Activated B cell treated with CpG ODN at 0.5 μM for 24 hours (primary cell): ENCODE results near the gene LEMD1. TPM values are rescaled to one million over a fixed set of nuclear protein-coding genes. Genes with fewer than 3 reads are reported as not detected.

ENCODE experiments used
- ATAC-seq: fragments of 200-7000 bp; cut with Tn5 transposase; one replicate; pipeline ENCODE4 v1.10.0; 2021; ENCODE audit warnings: low read depth, mild to moderate bottlenecking, moderate library complexity
- CTCF ChIA-PET: fragments of 350-600 bp; sonication (Branson Sonifier 250); formaldehyde crosslinking; loops from one replicate; lab custom pipeline; 2021; ENCODE audit warnings: antibody characterized with exemption; lab: Charles Lee
- POLR2A ChIA-PET: fragments of 350-600 bp; sonication (Branson Sonifier 250); formaldehyde crosslinking; loops from one replicate; lab custom pipeline; 2021; ENCODE audit warnings: antibody characterized with exemption; lab: Charles Lee
- DNase-seq: peaks from one replicate; pipeline ENCODE4 v3.0.0; 2022
- H3K27ac Mint-ChIP-seq: one replicate; pipeline ENCODE4 v1.8.0; 2020; ENCODE audit warnings: mixed read lengths
- H3K27me3 Mint-ChIP-seq: one replicate; pipeline ENCODE4 v1.8.0; 2021; ENCODE audit warnings: mixed read lengths
- H3K36me3 Mint-ChIP-seq: one replicate; pipeline ENCODE4 v1.8.0; 2021; ENCODE audit warnings: low read depth, mixed read lengths
- H3K4me1 Mint-ChIP-seq: one replicate; pipeline ENCODE4 v1.8.0; 2021; ENCODE audit warnings: mixed read lengths
- H3K4me3 Mint-ChIP-seq: one replicate; pipeline ENCODE4 v1.8.0; 2020; ENCODE audit warnings: mild to moderate bottlenecking, mixed read lengths
- H3K9me3 Mint-ChIP-seq: one replicate; pipeline ENCODE4 v1.8.0; 2020; ENCODE audit warnings: mixed read lengths
- intact Hi-C: fragments of 100-400 bp; cut with micrococcal nuclease; formaldehyde crosslinking; loops from one replicate; pipeline ENCODE4 v1.15.1; 2024
- total RNA-seq: library from RNA; stranded (reverse); gene quantifications from 2 replicates; pipeline ENCODE4 v1.2.3, GENCODE V29; 2022
- TF ChIP-seq, protein P1 (sequence below): fragments of 200-600 bp; IDR thresholded peaks from one replicate; pipeline ENCODE4 v1.8.0; 2022; ENCODE audit warnings: antibody characterized with exemption, mild to moderate bottlenecking

LEMD1 gene
- total RNA-seq, 1 donor from 2014 or later: not detected

DNA sequence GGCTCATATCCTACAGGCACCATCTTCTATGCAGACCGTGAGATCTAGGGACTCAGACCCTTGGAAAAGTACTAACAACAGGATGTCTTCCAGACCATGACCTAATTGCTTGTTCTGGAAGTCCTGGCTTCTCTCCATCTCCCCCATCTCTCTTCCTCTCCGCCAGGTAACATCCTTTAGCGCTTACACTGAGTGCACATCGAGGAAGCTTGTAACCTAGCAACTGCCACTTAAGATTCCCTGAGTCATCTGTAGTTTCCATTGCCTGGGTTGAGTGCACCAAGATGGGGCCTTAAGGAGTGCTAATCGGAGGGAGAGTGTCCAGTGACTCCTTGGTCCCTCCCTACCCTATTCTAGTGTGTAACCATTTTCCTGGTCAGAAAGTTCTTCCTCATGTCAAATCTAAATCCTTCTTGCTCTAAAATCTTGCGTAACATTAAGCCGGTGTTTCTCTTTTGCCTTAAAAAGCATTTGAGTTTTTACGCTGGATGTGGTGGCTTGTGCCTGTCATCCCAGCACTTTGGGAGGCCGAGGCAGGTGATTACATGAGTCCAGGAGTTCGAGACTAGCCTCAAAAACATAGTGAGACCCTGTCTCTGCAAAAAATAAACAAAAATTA, 74.8 kb downstream of the LEMD1 start:
- peaks cover 55% of the 10 kb centered on the region for H3K4me1 Mint-ChIP-seq
- intact Hi-C loops: no loop called here
- CTCF ChIA-PET: interaction anchor here (0.9 to 4.9 kb wide), 3 partner anchors 74 to 309 kb away, joined by 3 to 27 read pairs (median 3); no protein-coding TSS in a partner anchor
- TF ChIP-seq, protein P1, sequence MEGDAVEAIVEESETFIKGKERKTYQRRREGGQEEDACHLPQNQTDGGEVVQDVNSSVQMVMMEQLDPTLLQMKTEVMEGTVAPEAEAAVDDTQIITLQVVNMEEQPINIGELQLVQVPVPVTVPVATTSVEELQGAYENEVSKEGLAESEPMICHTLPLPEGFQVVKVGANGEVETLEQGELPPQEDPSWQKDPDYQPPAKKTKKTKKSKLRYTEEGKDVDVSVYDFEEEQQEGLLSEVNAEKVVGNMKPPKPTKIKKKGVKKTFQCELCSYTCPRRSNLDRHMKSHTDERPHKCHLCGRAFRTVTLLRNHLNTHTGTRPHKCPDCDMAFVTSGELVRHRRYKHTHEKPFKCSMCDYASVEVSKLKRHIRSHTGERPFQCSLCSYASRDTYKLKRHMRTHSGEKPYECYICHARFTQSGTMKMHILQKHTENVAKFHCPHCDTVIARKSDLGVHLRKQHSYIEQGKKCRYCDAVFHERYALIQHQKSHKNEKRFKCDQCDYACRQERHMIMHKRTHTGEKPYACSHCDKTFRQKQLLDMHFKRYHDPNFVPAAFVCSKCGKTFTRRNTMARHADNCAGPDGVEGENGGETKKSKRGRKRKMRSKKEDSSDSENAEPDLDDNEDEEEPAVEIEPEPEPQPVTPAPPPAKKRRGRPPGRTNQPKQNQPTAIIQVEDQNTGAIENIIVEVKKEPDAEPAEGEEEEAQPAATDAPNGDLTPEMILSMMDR: no peak
- H3K9me3 Mint-ChIP-seq: no peaks in the 10 kb centered on the region
- H3K27me3 Mint-ChIP-seq: peaks cover 11% of the 10 kb centered on the region
- DNase-seq (no peak), ATAC-seq (no peak)
- no peaks in the 10 kb centered on the region for H3K36me3 Mint-ChIP-seq
- H3K4me3 Mint-ChIP-seq: no peak overlapping the region
- POLR2A ChIA-PET: no interaction called here
- H3K27ac Mint-ChIP-seq: no peak overlapping the region

GRCh38 chr1:205345761-205346160, 76.1 kb downstream of the LEMD1 start:
- ChIA-PET POLR2A (interaction anchor here (0.6 kb wide), 1 partner anchor 1170 kb away, joined by 6 read pairs; no protein-coding TSS in a partner anchor), CTCF (interaction anchor here (0.9 to 3.1 kb wide), 3 partner anchors 8 to 72 kb away, joined by 3 to 10 read pairs (median 7); no protein-coding TSS in a partner anchor)
- H3K4me3 Mint-ChIP-seq: no peak overlapping the region
- intact Hi-C loops: no loop called here
- H3K27ac Mint-ChIP-seq: no peak overlapping the region
- no peaks in the 10 kb centered on the region for H3K36me3 Mint-ChIP-seq
- ATAC-seq (no peak), DNase-seq (no peak)
- H3K4me1 Mint-ChIP-seq: peaks cover 50% of the 10 kb centered on the region
- no peaks in the 10 kb centered on the region for H3K9me3 Mint-ChIP-seq
- TF ChIP-seq, protein P1: no peak
- H3K27me3 Mint-ChIP-seq: peaks cover 11% of the 10 kb centered on the region

DNA sequence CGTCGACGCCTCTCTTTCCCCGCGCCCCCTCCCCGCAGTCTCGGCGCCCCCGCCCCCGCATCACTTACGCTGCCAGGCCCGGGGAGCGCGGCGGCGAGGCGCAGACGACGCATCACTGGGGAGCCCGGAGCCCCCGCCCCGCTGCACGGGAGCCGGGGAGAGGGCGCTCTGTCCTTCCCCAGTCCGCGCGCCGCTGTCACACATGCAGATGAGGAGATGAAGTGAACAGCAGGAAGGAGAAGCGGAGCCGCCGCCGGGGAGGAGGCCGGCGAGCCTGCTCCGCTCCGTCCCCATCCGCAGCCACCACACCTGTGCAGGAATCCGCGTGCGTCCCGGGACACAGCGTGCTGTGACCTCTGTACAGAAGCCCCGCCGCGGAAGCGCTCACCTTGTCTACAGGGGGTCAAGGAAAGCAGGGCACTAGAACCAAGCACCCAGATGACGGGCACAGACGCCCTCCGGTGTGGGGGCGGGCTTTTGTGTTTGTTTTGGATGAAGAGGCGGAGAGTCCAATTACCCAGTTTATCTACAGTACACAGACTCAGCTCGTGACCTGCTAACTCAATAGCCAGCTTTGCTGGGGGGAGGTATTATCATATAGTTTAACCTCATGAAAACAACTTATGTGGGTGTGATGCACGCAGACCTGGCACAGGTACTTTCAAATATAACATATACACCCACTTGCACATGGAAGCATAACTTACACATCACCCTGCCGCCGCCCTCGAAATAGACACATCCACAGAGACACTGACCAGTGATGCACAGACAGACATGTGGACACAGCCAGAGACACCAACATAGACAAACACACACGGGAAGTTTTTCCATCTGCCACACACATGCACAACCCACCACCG, 77.6 kb downstream of the LEMD1 start:
- H3K27me3 Mint-ChIP-seq: peaks cover 11% of the 10 kb centered on the region
- no peak overlapping the region for H3K27ac Mint-ChIP-seq
- POLR2A ChIA-PET: no interaction called here

DNA sequence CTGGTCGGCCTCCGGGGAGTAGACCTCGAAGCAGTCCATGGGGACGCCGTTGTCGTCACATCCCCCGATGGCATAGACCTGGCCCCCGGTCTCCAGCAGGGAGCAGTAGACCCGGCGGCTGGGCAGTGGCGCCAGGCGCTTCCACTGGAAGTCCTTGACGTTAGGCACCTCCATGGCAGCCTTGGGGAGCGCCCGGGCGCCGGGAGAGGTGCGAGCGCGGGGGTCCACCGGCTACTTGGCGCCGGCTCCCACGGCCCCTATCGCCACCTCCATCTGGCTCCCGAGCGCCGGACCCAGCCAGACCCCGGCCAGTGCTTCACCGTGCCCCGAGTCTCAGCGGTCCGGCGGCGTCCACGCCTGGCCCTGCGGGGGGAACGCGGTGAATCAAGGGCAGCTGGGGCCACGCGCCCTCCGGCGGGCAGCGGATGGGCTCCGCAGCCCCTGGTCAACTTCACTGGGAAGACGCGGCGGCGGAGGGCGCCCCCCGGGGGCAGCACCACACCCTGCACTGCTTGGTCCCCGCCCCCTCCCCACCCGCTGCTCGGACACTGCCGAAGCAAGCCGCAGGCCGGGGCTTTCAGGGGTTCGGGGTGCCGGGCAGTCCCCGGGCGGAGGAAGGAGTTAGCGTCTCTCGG, 78.3 kb downstream of the LEMD1 start:
- Mint-ChIP-seq H3K9me3 (no peaks in the 10 kb centered on the region), H3K4me3 (peak overlapping the region; percentile 74), H3K36me3 (no peaks in the 10 kb centered on the region), H3K4me1 (peaks cover 34% of the 10 kb centered on the region), H3K27ac (no peak overlapping the region), H3K27me3 (peaks cover 11% of the 10 kb centered on the region)
- TF ChIP-seq, protein P1: no peak
- ChIA-PET POLR2A (no interaction called here), CTCF (interaction anchor here (1.0 to 3.1 kb wide), 3 partner anchors 10 to 181 kb away, joined by 4 to 10 read pairs (median 6); no protein-coding TSS in a partner anchor)
- peak; percentile 20 for ATAC-seq
- DNase-seq: no peak
- intact Hi-C loops: loop anchor here (2.0 kb wide), 1 partner anchor 145 kb away; no protein-coding TSS in a partner anchor

More for the DNA sequence above, 77.6 kb downstream of the LEMD1 start:
- DNase-seq: peak; percentile 49
- ATAC-seq: peak; percentile 59
- Mint-ChIP-seq H3K4me3 (peak overlapping the region; percentile 74), H3K9me3 (no peaks in the 10 kb centered on the region), H3K36me3 (no peaks in the 10 kb centered on the region), H3K4me1 (peaks cover 40% of the 10 kb centered on the region)
- intact Hi-C loops: no loop called here
- TF ChIP-seq, protein P1: no peak
- CTCF ChIA-PET: interaction anchor here (1.0 to 3.1 kb wide), 3 partner anchors 10 to 180 kb away, joined by 4 to 10 read pairs (median 6); no protein-coding TSS in a partner anchor
